ENCODE data around the gene CHURC1. TPM values are rescaled to one million over a fixed set of nuclear protein-coding genes. Genes with fewer than 3 reads are reported as not detected.

Gene CHURC1
- total and polyA plus RNA-seq, 2 of the 13 experiments (the other 11 are each of a cell fraction or from before 2014, with no cell fraction given) = 41.1 to 74.4 TPM

- TF ChIP-seq ZBTB26 (CRISPR knock-in tag; IDR thresholded peaks at IDR 0.05; ENCODE audit: borderline replicate concordance) (no peak), GPN1 (CRISPR knock-in tag; IDR thresholded peaks at IDR 0.05; ENCODE audit: borderline replicate concordance) (no peak), SOX6 (IDR thresholded peaks at IDR 0.05) (no peak), SOX6 (CRISPR knock-in tag; IDR thresholded peaks at IDR 0.05) (peak; percentile 58), MIER3 (CRISPR knock-in tag; IDR thresholded peaks at IDR 0.05; ENCODE audit: borderline replicate concordance) (no peak; the same call in 1 of the 2 replicates), ZNF746 (CRISPR knock-in tag; IDR thresholded peaks at IDR 0.05) (no peak), POLR2AphosphoS2 (IDR thresholded peaks at IDR 0.05; ENCODE audit: low read depth, low read length) (no peak), ZNF232 (CRISPR knock-in tag; IDR thresholded peaks at IDR 0.05; ENCODE audit: borderline replicate concordance) (no peak), RBM22 (optimal IDR thresholded peaks at IDR 0.05; ENCODE audit: low read length) (no peak), SRF (IDR thresholded peaks at IDR 0.05; ENCODE audit: low read depth, low read length) (no peak), ZNF605 (CRISPR knock-in tag; IDR thresholded peaks at IDR 0.05) (peak; percentile 4; the same call in 1 of the 2 replicates), MXD4 (CRISPR knock-in tag; IDR thresholded peaks at IDR 0.05) (no peak; the same call in 1 of the 2 replicates), SRSF1 (optimal IDR thresholded peaks at IDR 0.05; ENCODE audit: low read depth, low read length) (no peak), TBP (CRISPR knock-in tag; IDR thresholded peaks at IDR 0.05) (no peak), BCL6 (CRISPR knock-in tag; IDR thresholded peaks at IDR 0.05) (peak; percentile 43; the same call in 1 of the 2 replicates), TFDP1 (CRISPR knock-in tag; IDR thresholded peaks at IDR 0.05; ENCODE audit: borderline replicate concordance) (peak; percentile 36; the same call in 1 of the 2 replicates), ZNF619 (CRISPR knock-in tag; IDR thresholded peaks at IDR 0.05) (0 out of 2 replicates have a peak, but pooled peaks have one; percentile 44), ZNF382 (CRISPR knock-in tag; IDR thresholded peaks at IDR 0.05; ENCODE audit: borderline replicate concordance) (no peak), KMT2A (CRISPR knock-in tag; IDR thresholded peaks at IDR 0.05) (peak; percentile 93), KLF6 (CRISPR knock-in tag; IDR thresholded peaks at IDR 0.05) (no peak), FOXP4 (CRISPR knock-in tag; IDR thresholded peaks at IDR 0.05) (peak; percentile 27; the same call in 1 of the 2 replicates), ZFX (CRISPR knock-in tag; IDR thresholded peaks at IDR 0.05; ENCODE audit: low read depth) (peak; percentile 81), ZGPAT (CRISPR knock-in tag; IDR thresholded peaks at IDR 0.05) (peak; percentile 75), KLF11 (CRISPR knock-in tag; IDR thresholded peaks at IDR 0.05) (0 out of 2 replicates have a peak, but pooled peaks have one; percentile 31), HNRNPK (IDR thresholded peaks at IDR 0.05; ENCODE audit: low read depth, low read length, poor library complexity, severe bottlenecking) (no peak), MAFK (conservative IDR thresholded peaks at IDR 0.05 in 1 of 2, IDR thresholded peaks at IDR 0.05 in 1 of 2; ENCODE audit: low read length in 2 of 2) (no peak)
These were observed at the start of gene CHURC1 (continued) for GRCh38 chr14:64914237-64915028.
